Gastrocnemius medialis (tissue), 4 donors: Measurements from ENCODE around the gene USP31.

Experiments used
- POLR2A ChIP-seq, 2 donors: fragments of 450-650 bp; IDR thresholded peaks; one replicate each; pipeline ENCODE4 v1.6.1; 2017; ENCODE audit warnings: antibody characterized with exemption in 2 of 2, mild to moderate bottlenecking in 2 of 2, moderate library complexity in 2 of 2
- TF ChIP-seq, protein P1 (sequence below), 5 experiments: fragments of 450-650 bp in 3 of 5; fragments of 200-600 bp in 2 of 5; sonication (generic) in 2 of 5; IDR thresholded peaks in 4 of 5; conservative IDR thresholded peaks in 1 of 5; 1 replicate in 4 of 5; 2 replicates in 1 of 5; pipeline ENCODE4 v1.5.1; 2016 to 2019; ENCODE audit warnings: antibody characterized with exemption in 5 of 5, mild to moderate bottlenecking in 3 of 5, moderate library complexity in 3 of 5

DNA sequence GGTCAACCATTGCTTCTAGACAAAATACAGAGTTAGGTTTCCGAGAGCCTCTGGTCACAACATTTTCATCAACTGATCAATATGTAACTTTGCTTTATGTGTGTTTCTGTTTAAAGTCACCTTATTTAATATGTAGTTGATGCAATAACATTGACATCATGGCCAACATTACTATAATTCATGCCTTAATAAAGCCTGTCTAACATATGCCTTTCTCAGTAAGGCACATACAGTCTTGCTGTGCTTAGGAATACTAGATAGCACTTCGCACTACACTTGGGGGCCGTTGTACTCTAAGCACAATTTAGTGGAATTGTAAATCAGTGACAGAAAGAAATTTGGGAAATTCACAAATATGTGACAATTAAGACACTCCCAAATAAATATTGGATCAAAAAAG lies 23.7 kb upstream of the USP31 start:
- no peak for TF ChIP-seq POLR2A (IDR thresholded peaks at IDR 0.05)
- TF ChIP-seq, protein P1, sequence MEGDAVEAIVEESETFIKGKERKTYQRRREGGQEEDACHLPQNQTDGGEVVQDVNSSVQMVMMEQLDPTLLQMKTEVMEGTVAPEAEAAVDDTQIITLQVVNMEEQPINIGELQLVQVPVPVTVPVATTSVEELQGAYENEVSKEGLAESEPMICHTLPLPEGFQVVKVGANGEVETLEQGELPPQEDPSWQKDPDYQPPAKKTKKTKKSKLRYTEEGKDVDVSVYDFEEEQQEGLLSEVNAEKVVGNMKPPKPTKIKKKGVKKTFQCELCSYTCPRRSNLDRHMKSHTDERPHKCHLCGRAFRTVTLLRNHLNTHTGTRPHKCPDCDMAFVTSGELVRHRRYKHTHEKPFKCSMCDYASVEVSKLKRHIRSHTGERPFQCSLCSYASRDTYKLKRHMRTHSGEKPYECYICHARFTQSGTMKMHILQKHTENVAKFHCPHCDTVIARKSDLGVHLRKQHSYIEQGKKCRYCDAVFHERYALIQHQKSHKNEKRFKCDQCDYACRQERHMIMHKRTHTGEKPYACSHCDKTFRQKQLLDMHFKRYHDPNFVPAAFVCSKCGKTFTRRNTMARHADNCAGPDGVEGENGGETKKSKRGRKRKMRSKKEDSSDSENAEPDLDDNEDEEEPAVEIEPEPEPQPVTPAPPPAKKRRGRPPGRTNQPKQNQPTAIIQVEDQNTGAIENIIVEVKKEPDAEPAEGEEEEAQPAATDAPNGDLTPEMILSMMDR (IDR thresholded peaks at IDR 0.05 in 4 of 5, conservative IDR thresholded peaks at IDR 0.05 in 1 of 5) = no peak
